Vagina (tissue), 2 donors: ENCODE results near the gene SH3YL1. TPM values are rescaled to one million over a fixed set of nuclear protein-coding genes. Genes with fewer than 3 reads are reported as not detected.

Source experiments
- DNase-seq, 2 donors: peaks; one replicate each; pipeline ENCODE4 v3.0.0-alpha.2; 2017; ENCODE audit errors: extremely low spot score in 2 of 2
- H3K27ac ChIP-seq: fragments of 200-600 bp; sonication (generic); one replicate; pipeline ENCODE4 v1.5.1; 2019
- H3K27me3 ChIP-seq: fragments of 200-600 bp; sonication (generic); one replicate; pipeline ENCODE4 v1.5.1; 2019
- H3K36me3 ChIP-seq, 2 donors: fragments of 200-600 bp; sonication (generic); one replicate each; pipeline ENCODE4 v1.5.1; 2017 to 2019
- H3K4me1 ChIP-seq: fragments of 200-600 bp; sonication (generic); one replicate; pipeline ENCODE4 v1.5.1; 2019
- H3K4me3 ChIP-seq, 2 donors: fragments of 200-600 bp; sonication (generic); 1 replicate in 1 of 2; 2 replicates in 1 of 2; pipeline ENCODE4 v1.5.1; 2016 to 2019
- H3K9me3 ChIP-seq: fragments of 200-600 bp; sonication (generic); one replicate; pipeline ENCODE4 v1.5.1; 2019
- CTCF ChIP-seq, 3 experiments: fragments of 450-650 bp in 2 of 3; fragments of 200-600 bp in 1 of 3; sonication (generic) in 1 of 3; IDR thresholded peaks; one replicate each; pipeline ENCODE4 v1.5.1; 2017 to 2019; ENCODE audit warnings: antibody characterized with exemption in 3 of 3, mild to moderate bottlenecking in 2 of 3, moderate library complexity in 2 of 3
- POLR2A ChIP-seq, 2 donors: fragments of 450-650 bp; IDR thresholded peaks; one replicate each; pipeline ENCODE4 v1.6.1; 2017; ENCODE audit warnings: antibody characterized with exemption in 2 of 2, mild to moderate bottlenecking in 2 of 2, moderate library complexity in 2 of 2
- POLR2AphosphoS5 ChIP-seq, 2 donors: sonication (generic); formaldehyde crosslinking; IDR thresholded peaks; one replicate each; pipeline ENCODE4 v1.9.0; 2017; ENCODE audit warnings: antibody characterized with exemption in 2 of 2, mild to moderate bottlenecking in 2 of 2, low read depth in 1 of 2; ENCODE audit not compliant: insufficient read depth in 1 of 2
- intact Hi-C: fragments of 100-400 bp; cut with DNase I; formaldehyde crosslinking; loops from one replicate; pipeline ENCODE4 v1.15.1; 2023
- total RNA-seq: library from RNA; depleted of rRNA; stranded (reverse); fragments of >200 nt; gene quantifications from one replicate; pipeline ENCODE4 v1.2.3, GENCODE V29; 2016

Gene SH3YL1
- total RNA-seq, 1 donor from 2014 or later = 32.9 TPM

GRCh38 chr2:258933-259332, 4.9 kb downstream of the SH3YL1 start:
- Histone ChIP-seq H3K4me3 (no peak overlapping the region), H3K4me1 (peaks cover 11% of the 10 kb centered on the region), H3K27ac (no peak overlapping the region), H3K9me3 (no peaks in the 10 kb centered on the region), H3K36me3 (peaks cover 0 to 4% of the 10 kb centered on the region in 2 donors), H3K27me3 (no peaks in the 10 kb centered on the region)
- TF ChIP-seq CTCF (IDR thresholded peaks at IDR 0.05) (no peak), POLR2AphosphoS5 (IDR thresholded peaks at IDR 0.05; ENCODE audit: insufficient read depth in 1 of 2, low read depth in 1 of 2) (no peak), POLR2A (IDR thresholded peaks at IDR 0.05) (no peak)
- intact Hi-C loops = no loop called here
- DNase-seq = no peak

- Histone ChIP-seq H3K27ac (no peak overlapping the region), H3K4me3 (no peak overlapping the region), H3K27me3 (no peaks in the 10 kb centered on the region), H3K9me3 (no peaks in the 10 kb centered on the region), H3K36me3 (peaks cover 0 to 4% of the 10 kb centered on the region in 2 donors), H3K4me1 (peaks cover under 1% of the 10 kb centered on the region)
- no peak for DNase-seq
- TF ChIP-seq CTCF (IDR thresholded peaks at IDR 0.05) (no peak), POLR2AphosphoS5 (IDR thresholded peaks at IDR 0.05; ENCODE audit: insufficient read depth in 1 of 2, low read depth in 1 of 2) (no peak), POLR2A (IDR thresholded peaks at IDR 0.05) (no peak)
- intact Hi-C loops = no loop called here
These were observed 6.0 kb downstream of the SH3YL1 start for GRCh38 chr2:257842-258241.

- Histone ChIP-seq H3K27ac (no peak overlapping the region), H3K9me3 (no peaks in the 10 kb centered on the region), H3K4me3 (no peak overlapping the region), H3K36me3 (peaks cover 0 to 4% of the 10 kb centered on the region in 2 donors), H3K27me3 (no peaks in the 10 kb centered on the region), H3K4me1 (no peaks in the 10 kb centered on the region)
- intact Hi-C loops = no loop called here
- TF ChIP-seq POLR2AphosphoS5 (IDR thresholded peaks at IDR 0.05; ENCODE audit: insufficient read depth in 1 of 2, low read depth in 1 of 2) = no peak
- TF ChIP-seq POLR2A (IDR thresholded peaks at IDR 0.05) = no peak
- no peak for TF ChIP-seq CTCF (IDR thresholded peaks at IDR 0.05)
- no peak for DNase-seq
These were observed 6.4 kb downstream of the SH3YL1 start for GRCh38 chr2:257429-257828.

GRCh38 chr2:256094-256493, 7.7 kb downstream of the SH3YL1 start:
- intact Hi-C loops = no loop called here
- Histone ChIP-seq H3K4me3 (no peak overlapping the region), H3K4me1 (no peaks in the 10 kb centered on the region), H3K9me3 (no peaks in the 10 kb centered on the region), H3K27ac (no peak overlapping the region), H3K36me3 (peaks cover 0 to 11% of the 10 kb centered on the region in 2 donors), H3K27me3 (no peaks in the 10 kb centered on the region)
- no peak for DNase-seq
- no peak for TF ChIP-seq POLR2AphosphoS5 (IDR thresholded peaks at IDR 0.05; ENCODE audit: insufficient read depth in 1 of 2, low read depth in 1 of 2)
- no peak for TF ChIP-seq CTCF (IDR thresholded peaks at IDR 0.05)
- TF ChIP-seq POLR2A (IDR thresholded peaks at IDR 0.05) = no peak

- H3K4me3 ChIP-seq = no peak overlapping the region
- H3K27me3 ChIP-seq = no peaks in the 10 kb centered on the region
- peaks cover 0 to 11% of the 10 kb centered on the region in 2 donors for H3K36me3 ChIP-seq
- no peaks in the 10 kb centered on the region for H3K9me3 ChIP-seq
- H3K27ac ChIP-seq = no peak overlapping the region
- intact Hi-C loops = no loop called here
- DNase-seq = no peak
- TF ChIP-seq POLR2A (IDR thresholded peaks at IDR 0.05) (no peak), POLR2AphosphoS5 (IDR thresholded peaks at IDR 0.05; ENCODE audit: insufficient read depth in 1 of 2, low read depth in 1 of 2) (no peak), CTCF (IDR thresholded peaks at IDR 0.05) (no peak)
- H3K4me1 ChIP-seq = no peaks in the 10 kb centered on the region
These were observed 8.6 kb downstream of the SH3YL1 start for GRCh38 chr2:255195-255594.
